B cell (primary cell): ENCODE data around the gene HLX. TPM values are rescaled to one million over a fixed set of nuclear protein-coding genes. Genes with fewer than 3 reads are reported as not detected.

Experiments used
- ATAC-seq: fragments of 200-7000 bp; cut with Tn5 transposase; one replicate; pipeline ENCODE4 v1.10.0; 2021; ENCODE audit warnings: low read depth, mild to moderate bottlenecking, moderate number of reproducible peaks, moderate library complexity
- CTCF ChIA-PET: fragments of 350-600 bp; sonication (Branson Sonifier 250); formaldehyde crosslinking; loops from one replicate; lab custom pipeline; 2021; ENCODE audit warnings: antibody characterized with exemption, inconsistent platforms; lab: Charles Lee
- POLR2A ChIA-PET: fragments of 350-600 bp; sonication (Branson Sonifier 250); formaldehyde crosslinking; loops from one replicate; lab custom pipeline; 2021; ENCODE audit warnings: antibody characterized with exemption; lab: Charles Lee
- DNase-seq: peaks from one replicate; pipeline ENCODE4 v3.0.0; 2013
- H2AFZ ChIP-seq: 2 replicates; pipeline ENCODE4 v1.6.1; 2012; ENCODE audit warnings: mild to moderate bottlenecking, low read depth, low read length; ENCODE audit not compliant: insufficient read depth, poor library complexity, severe bottlenecking
- H3K27ac ChIP-seq, 2 donors: 1 replicate in 1 of 2; 2 replicates in 1 of 2; pipeline ENCODE4 v1.5.1; 2012 to 2013; ENCODE audit warnings: low read length in 2 of 2, mild to moderate bottlenecking in 2 of 2, moderate library complexity in 1 of 2
- H3K27me3 ChIP-seq, 4 experiments: fragments of 200-600 bp in 1 of 4; sonication (generic) in 1 of 4; replicated peaks in 1 of 4; 1 replicate in 2 of 4; 2 replicates in 2 of 4; pipeline versions ENCODE4 v1.6.1 to v1.7.0; 2013 to 2016; ENCODE audit warnings: low read length in 3 of 4, mild to moderate bottlenecking in 2 of 4, mixed read lengths in 1 of 4, moderate library complexity in 1 of 4; ENCODE audit not compliant: insufficient read depth in 4 of 4, control insufficient read depth in 3 of 4; ENCODE audit errors: control extremely low read depth in 1 of 4
- H3K36me3 ChIP-seq, 2 experiments: replicated peaks in 1 of 2; 1 replicate in 1 of 2; 2 replicates in 1 of 2; pipeline versions ENCODE4 v1.6.1 to v1.7.1; 2013; ENCODE audit warnings: low read length in 1 of 2; ENCODE audit not compliant: insufficient read depth in 2 of 2, control insufficient read depth in 1 of 2; ENCODE audit errors: control extremely low read depth in 1 of 2, extremely low read depth in 1 of 2
- H3K4me1 ChIP-seq, 2 donors: fragments of 200-600 bp in 1 of 2; sonication (generic) in 1 of 2; 1 replicate in 1 of 2; 2 replicates in 1 of 2; pipeline versions ENCODE4 v1.5.1 to v1.6.1; 2013 to 2017; ENCODE audit warnings: low read length in 2 of 2; ENCODE audit not compliant: control insufficient read depth in 2 of 2, insufficient read depth in 2 of 2
- H3K4me2 ChIP-seq: replicated peaks from 2 replicates; pipeline ENCODE3; 2012; ENCODE audit warnings: mild to moderate bottlenecking, low read depth, low read length; ENCODE audit not compliant: poor library complexity, severe bottlenecking
- H3K4me3 ChIP-seq, 5 experiments: fragments of 200-600 bp in 1 of 5; sonication (generic) in 1 of 5; 1 replicate in 3 of 5; 2 replicates in 2 of 5; pipeline versions ENCODE4 v1.5.1 to v1.7.0; 2011 to 2016; ENCODE audit warnings: low read length in 4 of 5, mild to moderate bottlenecking in 4 of 5, low read depth in 2 of 5, control low read depth in 1 of 5, moderate library complexity in 1 of 5; ENCODE audit not compliant: insufficient read depth in 1 of 5; ENCODE audit errors: control extremely low read depth in 1 of 5, extremely low read depth in 1 of 5
- H3K79me2 ChIP-seq: fragments of 200-600 bp; sonication (generic); one replicate; pipeline ENCODE4 v1.6.0; 2016; ENCODE audit warnings: low read length; ENCODE audit not compliant: control insufficient read depth, insufficient read depth
- H3K9ac ChIP-seq: fragments of 200-600 bp; sonication (generic); 2 replicates; pipeline ENCODE4 v1.6.1; 2017; ENCODE audit warnings: mild to moderate bottlenecking, low read length, moderate library complexity
- H3K9me3 ChIP-seq, 3 donors: one replicate each; pipeline versions ENCODE4 v1.6.1 to v1.7.1; 2013; ENCODE audit warnings: low read length in 2 of 3; ENCODE audit not compliant: control insufficient read depth in 2 of 3, insufficient read depth in 1 of 3; ENCODE audit errors: control extremely low read depth in 1 of 3
- H4K20me1 ChIP-seq: 2 replicates; pipeline ENCODE4 v1.6.0; 2012; ENCODE audit warnings: mild to moderate bottlenecking, low read length; ENCODE audit not compliant: insufficient read depth, control insufficient read depth, poor library complexity, severe bottlenecking
- H3K27ac Mint-ChIP-seq: one replicate; pipeline ENCODE4 v1.8.0; 2021; ENCODE audit warnings: mixed read lengths
- H3K27me3 Mint-ChIP-seq: one replicate; pipeline ENCODE4 v1.8.0; 2021; ENCODE audit warnings: mixed read lengths
- H3K4me1 Mint-ChIP-seq: one replicate; pipeline ENCODE4 v1.8.0; 2021; ENCODE audit warnings: mixed read lengths
- H3K4me3 Mint-ChIP-seq: one replicate; pipeline ENCODE4 v1.8.0; 2021; ENCODE audit warnings: mixed read lengths
- H3K9me3 Mint-ChIP-seq: one replicate; pipeline ENCODE4 v1.8.0; 2022; ENCODE audit warnings: mixed read lengths; ENCODE audit not compliant: insufficient read depth
- EZH2 ChIP-seq: IDR thresholded peaks from 2 replicates; pipeline ENCODE4 v1.6.1; 2012; ENCODE audit warnings: borderline replicate concordance, low read depth, mild to moderate bottlenecking, moderate library complexity, low read length; ENCODE audit not compliant: insufficient read depth, poor library complexity, severe bottlenecking
- WGBS: methylation state at CpG from one replicate; pipeline ENCODE4 v1.1.5; 2013; ENCODE audit warnings: missing lambda C conversion rate; ENCODE audit not compliant: insufficient coverage; 5-methylcytosine and 5-hydroxymethylcytosine counted together
- intact Hi-C: fragments of 100-400 bp; cut with micrococcal nuclease; formaldehyde crosslinking; loops from one replicate; pipeline ENCODE4 v1.10.0; 2022
- polyA plus RNA-seq: library from polyadenylated mRNA; depleted of rRNA; stranded (reverse); fragments of >200 nt; gene quantifications from 2 replicates; pipeline ENCODE4 v1.2.3, GENCODE V29; 2012
- total RNA-seq, 2 donors: library from RNA; stranded (reverse); fragments of 120-200 nt in 1 of 2; gene quantifications; 1 replicate in 1 of 2; 2 replicates in 1 of 2; pipeline versions ENCODE4 v1.2.3 to v1.2.4, GENCODE V29; 2013 to 2022
- TF ChIP-seq, protein P1 (sequence below): fragments of 200-600 bp; IDR thresholded peaks from one replicate; pipeline ENCODE4 v1.8.0; 2022; ENCODE audit warnings: antibody characterized with exemption, mild to moderate bottlenecking

The HLX gene
- total and polyA plus RNA-seq, 2 donors (not counting 1 experiment from before 2014, with no cell fraction given): 3.4 to 9.1 TPM

DNA sequence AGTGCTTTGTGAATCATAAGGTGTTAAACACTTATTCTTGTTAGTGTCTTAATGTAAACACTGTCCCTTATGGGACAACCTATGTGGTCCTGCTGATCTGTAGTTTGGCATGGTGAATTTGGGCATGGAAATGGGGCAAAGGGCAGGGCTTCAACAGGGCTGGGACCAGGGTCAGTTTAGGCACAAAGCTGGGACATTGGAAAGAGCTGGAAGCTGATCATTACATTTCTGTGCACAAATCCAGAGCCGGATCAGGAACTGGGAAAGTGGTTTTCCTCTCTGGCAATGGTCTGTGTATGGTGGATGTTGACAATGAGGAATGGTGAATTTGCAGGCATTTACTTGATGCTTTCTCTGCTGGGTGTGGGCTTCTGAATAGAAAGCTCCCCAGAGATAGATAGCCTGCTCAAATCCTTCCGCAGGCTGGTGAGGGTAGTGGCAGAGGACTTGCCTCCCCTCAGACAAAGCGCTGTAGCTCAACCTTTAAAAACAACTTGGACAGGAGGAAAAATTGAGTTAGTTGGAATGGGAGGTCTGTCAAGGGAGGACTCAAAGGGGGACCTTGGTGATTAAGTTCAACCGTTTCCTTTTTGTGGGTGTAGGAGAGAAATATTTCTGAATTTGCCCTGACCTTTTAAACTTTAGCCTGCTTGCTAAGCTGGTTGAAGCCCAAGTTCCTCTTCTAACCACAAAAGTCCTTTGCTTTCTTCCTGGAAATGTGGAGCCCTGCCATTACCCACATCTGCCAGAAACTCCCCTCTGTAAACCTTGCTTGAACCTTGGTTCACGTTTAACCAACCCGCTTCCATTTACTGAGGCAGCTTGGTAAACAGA lies 35.3 kb downstream of the HLX start:
- Histone ChIP-seq H3K4me2 (no peak overlapping the region), H3K4me3 (no peak overlapping the region), H3K9me3 (no peaks in the 10 kb centered on the region), H3K9ac (no peak overlapping the region), H3K27ac (no peak overlapping the region), H3K79me2 (no peaks in the 10 kb centered on the region), H2AFZ (peak overlapping the region; percentile 18), H3K27me3 (peaks cover 0 to 9% (median 4%) of the 10 kb centered on the region in 4 experiments), H4K20me1 (no peaks in the 10 kb centered on the region), H3K36me3 (no peaks in the 10 kb centered on the region), H3K4me1 (peaks cover 8% of the 10 kb centered on the region in 2 donors)
- Mint-ChIP-seq H3K27me3 (peaks cover 10% of the 10 kb centered on the region), H3K4me3 (no peak overlapping the region), H3K27ac (no peak overlapping the region), H3K4me1 (peaks cover 11% of the 10 kb centered on the region), H3K9me3 (no peaks in the 10 kb centered on the region)
- WGBS: 27% methylated on average over 3 of the region's 6 CpGs
- intact Hi-C loops: no loop called here
- no peak for DNase-seq
- no peak for ATAC-seq
- no peak for TF ChIP-seq EZH2
- TF ChIP-seq, protein P1, sequence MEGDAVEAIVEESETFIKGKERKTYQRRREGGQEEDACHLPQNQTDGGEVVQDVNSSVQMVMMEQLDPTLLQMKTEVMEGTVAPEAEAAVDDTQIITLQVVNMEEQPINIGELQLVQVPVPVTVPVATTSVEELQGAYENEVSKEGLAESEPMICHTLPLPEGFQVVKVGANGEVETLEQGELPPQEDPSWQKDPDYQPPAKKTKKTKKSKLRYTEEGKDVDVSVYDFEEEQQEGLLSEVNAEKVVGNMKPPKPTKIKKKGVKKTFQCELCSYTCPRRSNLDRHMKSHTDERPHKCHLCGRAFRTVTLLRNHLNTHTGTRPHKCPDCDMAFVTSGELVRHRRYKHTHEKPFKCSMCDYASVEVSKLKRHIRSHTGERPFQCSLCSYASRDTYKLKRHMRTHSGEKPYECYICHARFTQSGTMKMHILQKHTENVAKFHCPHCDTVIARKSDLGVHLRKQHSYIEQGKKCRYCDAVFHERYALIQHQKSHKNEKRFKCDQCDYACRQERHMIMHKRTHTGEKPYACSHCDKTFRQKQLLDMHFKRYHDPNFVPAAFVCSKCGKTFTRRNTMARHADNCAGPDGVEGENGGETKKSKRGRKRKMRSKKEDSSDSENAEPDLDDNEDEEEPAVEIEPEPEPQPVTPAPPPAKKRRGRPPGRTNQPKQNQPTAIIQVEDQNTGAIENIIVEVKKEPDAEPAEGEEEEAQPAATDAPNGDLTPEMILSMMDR: no peak
- ChIA-PET CTCF (interaction anchor here (0.6 to 1.9 kb wide), 2 partner anchors 289 to 508 kb away, joined by 3 to 7 read pairs; no protein-coding TSS in a partner anchor), POLR2A (no interaction called here)

DNA sequence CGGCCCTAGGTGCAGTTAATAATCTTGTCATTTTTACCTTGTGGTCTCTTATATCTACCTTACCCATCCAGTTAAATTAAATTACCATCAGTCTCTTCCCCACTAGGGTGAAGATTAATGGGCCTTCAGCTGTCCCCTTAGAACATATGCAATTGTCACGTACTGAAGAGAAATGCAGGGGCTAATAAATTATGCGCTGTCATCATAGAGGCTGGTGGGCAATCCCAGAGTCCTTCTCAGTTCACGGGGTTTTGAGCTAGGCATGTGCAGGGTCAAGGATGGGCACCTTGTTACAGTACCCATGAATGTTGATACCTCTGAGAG lies 35.8 kb downstream of the HLX start:
- ChIA-PET POLR2A (no interaction called here), CTCF (interaction anchor here (0.6 to 1.9 kb wide), 3 partner anchors 16 to 507 kb away, joined by 3 to 7 read pairs (median 3); no protein-coding TSS in a partner anchor)
- Histone ChIP-seq H3K9ac (no peak overlapping the region), H3K27ac (no peak overlapping the region), H3K27me3 (peaks cover 0 to 9% (median 4%) of the 10 kb centered on the region in 4 experiments), H3K4me3 (no peak overlapping the region), H3K9me3 (no peaks in the 10 kb centered on the region), H3K4me1 (peaks cover 8% of the 10 kb centered on the region in 2 donors), H3K36me3 (no peaks in the 10 kb centered on the region), H4K20me1 (no peaks in the 10 kb centered on the region), H2AFZ (peak overlapping the region; percentile 18), H3K4me2 (no peak overlapping the region), H3K79me2 (no peaks in the 10 kb centered on the region)
- WGBS: 31% methylated on average over 3 of the region's 4 CpGs
- Mint-ChIP-seq H3K4me1 (peaks cover 11% of the 10 kb centered on the region), H3K27ac (no peak overlapping the region), H3K27me3 (peaks cover 10% of the 10 kb centered on the region), H3K9me3 (no peaks in the 10 kb centered on the region), H3K4me3 (no peak overlapping the region)
- ATAC-seq: no peak
- no peak for TF ChIP-seq EZH2
- TF ChIP-seq, protein P1: no peak
- intact Hi-C loops: no loop called here
- no peak for DNase-seq
